ENCODE results near the gene GPR146.
"Not testable (repeated sequence)": the region's sequence is repeated elsewhere in the genome, so short reads cannot be mapped to it uniquely, and the experiment has no call there.

The GPR146 gene

DNA sequence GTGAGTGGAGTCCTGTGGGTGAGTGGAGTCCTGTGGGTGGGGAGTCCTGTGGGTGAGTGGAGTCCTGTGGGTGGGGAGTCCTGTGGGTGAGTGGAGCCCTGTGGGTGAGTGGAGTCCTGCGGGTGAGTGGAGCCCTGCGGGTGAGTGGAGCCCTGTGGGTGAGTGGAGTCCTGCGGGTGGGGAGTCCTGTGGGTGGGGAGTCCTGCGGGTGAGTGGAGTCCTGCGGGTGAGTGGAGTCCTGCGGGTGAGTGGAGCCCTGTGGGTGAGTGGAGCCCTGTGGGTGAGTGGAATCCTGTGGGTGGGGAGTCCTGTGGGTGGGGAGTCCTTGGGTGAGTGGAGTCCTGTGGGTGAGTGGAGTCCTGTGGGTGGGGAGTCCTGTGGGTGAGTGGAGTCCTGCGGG, 41.9 kb upstream of the GPR146 start:
- H3K27me3 ChIP-seq (ENCODE audit: control insufficient read depth, insufficient read depth, low read length); H3K9me3 ChIP-seq (ENCODE audit: control insufficient read depth, low read length); H3K9ac ChIP-seq (ENCODE audit: low read length); H3K4me1 ChIP-seq (ENCODE audit: control insufficient read depth, insufficient read depth, low read length); H3K36me3 ChIP-seq (ENCODE audit: control insufficient read depth, insufficient read depth, low read length); H3K4me3 ChIP-seq (ENCODE audit: low read length): not testable (repeated sequence)

DNA sequence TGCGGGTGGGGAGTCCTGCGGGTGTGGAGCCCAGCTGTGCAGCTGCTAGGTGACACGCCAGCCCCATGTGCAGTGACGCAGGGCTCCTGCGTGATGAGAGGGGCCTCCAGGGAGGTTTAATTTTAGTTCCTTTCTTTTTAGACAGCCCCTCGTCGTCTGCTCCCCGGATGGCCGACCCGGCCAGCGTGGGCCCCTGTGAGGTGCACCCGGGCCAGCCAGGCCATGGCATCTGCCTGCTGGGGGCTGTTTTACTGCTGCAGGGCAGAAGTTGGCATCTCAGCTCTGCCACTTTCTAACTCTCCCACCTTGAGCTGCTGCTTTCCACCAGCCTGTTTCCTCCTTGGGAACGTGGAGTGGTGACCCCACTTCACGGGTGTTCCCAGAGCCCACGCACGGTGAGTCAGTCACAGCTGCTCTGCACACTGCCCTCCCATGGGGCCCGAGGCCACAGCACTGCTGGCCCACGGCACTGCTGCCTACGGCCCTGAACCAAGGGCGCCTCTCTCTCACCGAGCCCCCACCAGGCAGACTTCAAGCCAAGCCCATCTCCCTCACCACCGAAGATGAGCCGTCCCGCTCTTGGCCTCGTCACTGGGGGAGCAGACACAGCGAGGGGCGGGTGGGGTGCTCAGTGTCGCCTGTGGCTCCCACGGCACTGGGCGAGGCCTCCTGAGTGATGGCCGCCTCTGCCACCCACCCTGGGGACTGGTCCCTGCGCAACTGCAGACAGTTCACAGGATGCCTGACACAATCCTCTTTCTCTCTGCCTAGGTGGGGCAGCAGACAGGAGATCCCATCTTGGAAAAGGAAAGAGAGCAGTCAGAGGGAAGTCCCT, 40.1 kb upstream of the GPR146 start:
- H3K9me3 ChIP-seq (ENCODE audit: control insufficient read depth, low read length): no peaks in the 10 kb centered on the region
- H3K36me3 ChIP-seq (ENCODE audit: control insufficient read depth, insufficient read depth, low read length): no peaks in the 10 kb centered on the region

DNA sequence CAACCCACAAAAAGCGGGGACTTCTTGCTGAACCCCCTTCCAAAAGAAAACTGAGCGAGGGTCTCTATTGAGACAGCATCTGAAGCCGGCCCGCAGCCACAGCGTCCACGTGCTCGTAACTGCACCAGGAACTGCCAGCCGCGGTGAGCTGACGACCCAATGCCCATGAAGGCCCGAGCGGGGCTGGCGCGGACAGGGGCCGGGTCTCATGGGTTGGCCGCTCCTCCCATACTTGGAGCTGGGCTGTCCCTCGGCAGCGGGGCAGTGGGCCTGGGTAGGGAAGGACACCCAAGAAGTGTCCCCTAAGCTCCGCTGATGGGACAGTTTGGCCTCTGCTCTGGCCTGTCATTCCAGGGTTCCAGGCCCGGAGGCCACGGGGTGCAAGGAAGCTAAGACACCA, 39.0 kb upstream of the GPR146 start:
- Histone ChIP-seq H3K4me3 (ENCODE audit: low read length) (no peak overlapping the region), H3K36me3 (ENCODE audit: control insufficient read depth, insufficient read depth, low read length) (no peaks in the 10 kb centered on the region), H3K27me3 (ENCODE audit: control insufficient read depth, insufficient read depth, low read length) (no peaks in the 10 kb centered on the region), H3K9ac (ENCODE audit: low read length) (no peak overlapping the region), H3K4me1 (ENCODE audit: control insufficient read depth, insufficient read depth, low read length) (peaks cover 5% of the 10 kb centered on the region), H3K9me3 (ENCODE audit: control insufficient read depth, low read length) (no peaks in the 10 kb centered on the region)

More for the DNA sequence above, 40.1 kb upstream of the GPR146 start:
- Histone ChIP-seq H3K9ac (ENCODE audit: low read length) (no peak overlapping the region), H3K4me1 (ENCODE audit: control insufficient read depth, insufficient read depth, low read length) (peaks cover 5% of the 10 kb centered on the region), H3K4me3 (ENCODE audit: low read length) (no peak overlapping the region), H3K27me3 (ENCODE audit: control insufficient read depth, insufficient read depth, low read length) (no peaks in the 10 kb centered on the region)

DNA sequence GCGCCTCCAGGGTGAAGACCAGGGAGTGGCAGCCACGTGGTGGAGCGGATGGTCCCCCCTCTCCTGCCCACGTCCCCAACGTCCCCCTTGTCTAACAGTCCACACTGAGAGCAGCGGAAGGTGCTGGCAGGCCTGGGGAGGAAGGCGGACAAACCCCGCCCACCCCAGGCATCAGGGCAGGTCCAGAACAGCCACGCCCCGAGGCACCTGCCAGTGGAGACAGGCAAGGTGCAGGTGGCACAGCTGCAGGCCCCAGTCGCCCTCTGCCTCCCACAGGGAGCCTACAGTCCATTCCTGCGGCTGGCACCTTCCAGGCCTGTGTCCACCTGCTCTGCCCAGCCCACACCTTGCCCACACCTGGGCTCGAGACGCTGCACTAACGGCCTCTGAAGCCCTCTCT, 36.4 kb upstream of the GPR146 start:
- Histone ChIP-seq H3K4me1 (ENCODE audit: control insufficient read depth, insufficient read depth, low read length) (peaks cover 10% of the 10 kb centered on the region), H3K27me3 (ENCODE audit: control insufficient read depth, insufficient read depth, low read length) (no peaks in the 10 kb centered on the region), H3K36me3 (ENCODE audit: control insufficient read depth, insufficient read depth, low read length) (no peaks in the 10 kb centered on the region), H3K9me3 (ENCODE audit: control insufficient read depth, low read length) (no peaks in the 10 kb centered on the region), H3K4me3 (ENCODE audit: low read length) (no peak overlapping the region), H3K9ac (ENCODE audit: low read length) (no peak overlapping the region)

DNA sequence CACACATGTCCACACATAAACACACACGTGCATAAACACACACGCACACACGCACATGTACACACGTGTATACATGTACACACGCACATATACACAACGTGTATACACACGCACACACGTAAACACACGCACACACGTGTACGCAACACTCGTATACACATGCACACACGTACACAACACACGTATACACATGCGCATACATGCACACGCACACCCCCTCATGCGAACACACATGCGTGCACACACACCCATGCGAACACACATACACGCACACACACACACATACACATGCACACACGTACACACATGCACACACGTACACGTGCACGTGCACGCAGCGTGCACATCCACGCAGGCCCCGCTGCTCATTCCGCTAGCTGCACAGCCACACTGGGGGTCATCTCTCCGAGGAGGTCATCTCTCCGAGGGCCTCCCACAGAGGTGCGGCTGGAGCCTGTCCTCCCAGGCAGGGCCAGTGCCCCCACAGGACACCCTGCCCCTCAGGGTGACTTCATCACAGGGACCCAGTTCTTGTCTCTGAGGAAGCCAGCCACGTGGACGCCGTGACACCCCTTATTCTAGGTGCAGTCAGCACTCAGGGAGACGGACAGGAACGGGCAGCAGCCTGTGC, 35.5 kb upstream of the GPR146 start:
- H3K27me3 ChIP-seq (ENCODE audit: control insufficient read depth, insufficient read depth, low read length): no peaks in the 10 kb centered on the region
- H3K4me1 ChIP-seq (ENCODE audit: control insufficient read depth, insufficient read depth, low read length): peaks cover 10% of the 10 kb centered on the region
- H3K4me3 ChIP-seq (ENCODE audit: low read length): no peak overlapping the region
- H3K9ac ChIP-seq (ENCODE audit: low read length): no peak overlapping the region
- no peaks in the 10 kb centered on the region for H3K9me3 ChIP-seq (ENCODE audit: control insufficient read depth, low read length)
- no peaks in the 10 kb centered on the region for H3K36me3 ChIP-seq (ENCODE audit: control insufficient read depth, insufficient read depth, low read length)

DNA sequence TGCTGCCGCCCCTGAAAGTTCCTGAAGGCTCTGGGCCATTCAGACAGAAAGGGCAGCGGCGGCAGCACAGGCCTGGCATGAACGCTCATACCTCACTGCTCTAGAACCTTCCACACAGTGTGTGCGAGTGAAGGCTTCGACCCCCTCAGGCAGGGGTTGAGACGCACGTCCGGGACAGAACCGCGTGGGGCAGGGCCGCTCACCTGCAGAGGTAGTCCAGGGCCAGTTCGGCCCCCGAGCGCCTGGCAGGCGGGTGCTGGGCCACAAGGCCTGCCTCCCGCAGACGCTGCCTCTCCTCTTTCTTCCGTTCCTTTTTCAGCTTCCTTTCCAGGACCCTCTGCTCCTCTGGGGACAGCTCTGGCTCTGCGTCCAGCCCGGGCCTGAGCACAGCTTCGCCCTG, 34.6 kb upstream of the GPR146 start:
- no peak overlapping the region for H3K4me3 ChIP-seq (ENCODE audit: low read length)
- H3K9ac ChIP-seq (ENCODE audit: low read length): no peak overlapping the region
- H3K9me3 ChIP-seq (ENCODE audit: control insufficient read depth, low read length): no peaks in the 10 kb centered on the region
- no peaks in the 10 kb centered on the region for H3K36me3 ChIP-seq (ENCODE audit: control insufficient read depth, insufficient read depth, low read length)
- no peaks in the 10 kb centered on the region for H3K27me3 ChIP-seq (ENCODE audit: control insufficient read depth, insufficient read depth, low read length)
- H3K4me1 ChIP-seq (ENCODE audit: control insufficient read depth, insufficient read depth, low read length): peaks cover 10% of the 10 kb centered on the region

DNA sequence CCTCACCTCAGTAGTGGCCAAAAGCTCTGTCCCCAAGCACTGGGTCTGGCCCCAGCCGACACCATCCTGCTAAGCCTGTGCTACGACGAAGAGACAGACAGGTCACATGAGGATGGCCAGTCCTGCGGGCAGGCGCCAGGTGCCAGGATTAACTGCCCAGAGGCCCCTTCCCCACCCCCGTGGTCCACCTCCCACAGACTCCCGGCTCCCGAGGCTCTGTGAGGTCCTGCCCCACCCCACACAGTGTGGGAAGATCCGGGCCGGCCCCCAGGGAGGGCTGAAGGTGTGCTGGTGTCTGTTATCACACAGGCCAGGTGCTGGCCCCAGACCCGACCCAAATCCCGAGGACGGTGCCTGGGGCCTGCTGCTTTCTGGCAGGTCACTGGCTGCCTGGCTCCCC, 34.1 kb upstream of the GPR146 start:
- no peaks in the 10 kb centered on the region for H3K27me3 ChIP-seq (ENCODE audit: control insufficient read depth, insufficient read depth, low read length)
- H3K9ac ChIP-seq (ENCODE audit: low read length): no peak overlapping the region
- H3K36me3 ChIP-seq (ENCODE audit: control insufficient read depth, insufficient read depth, low read length): no peaks in the 10 kb centered on the region
- peaks cover 10% of the 10 kb centered on the region for H3K4me1 ChIP-seq (ENCODE audit: control insufficient read depth, insufficient read depth, low read length)
- no peaks in the 10 kb centered on the region for H3K9me3 ChIP-seq (ENCODE audit: control insufficient read depth, low read length)
- H3K4me3 ChIP-seq (ENCODE audit: low read length): no peak overlapping the region

DNA sequence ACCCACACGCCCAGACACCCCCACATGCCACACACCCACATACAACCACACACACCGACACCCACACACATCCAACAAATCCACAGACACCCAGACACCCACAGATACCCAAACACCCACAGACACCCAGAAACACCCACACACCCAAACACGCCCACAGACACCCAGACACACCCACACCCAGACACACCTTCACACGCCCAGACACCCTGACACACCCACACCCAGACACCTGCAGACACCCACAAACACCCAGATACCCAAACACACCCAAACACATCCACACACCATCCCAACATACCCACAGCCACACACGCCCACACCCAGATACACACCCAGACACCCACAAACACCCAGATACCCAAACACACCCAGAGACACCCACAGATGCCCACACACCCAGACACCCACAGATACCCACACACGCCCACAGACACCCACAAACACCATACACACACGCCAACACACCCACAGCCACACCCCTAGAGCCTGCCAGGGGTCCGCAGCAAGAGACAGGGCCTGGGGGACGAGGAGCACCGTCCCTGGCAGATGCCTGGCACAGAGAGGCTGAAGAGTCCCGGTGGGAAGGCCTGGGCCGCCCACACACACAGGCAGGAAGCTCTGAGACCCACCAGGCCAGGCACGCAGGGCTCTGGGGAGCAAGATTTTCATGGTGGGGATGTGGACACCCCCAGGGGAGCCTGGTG, 32.9 kb upstream of the GPR146 start:
- peaks cover 10% of the 10 kb centered on the region for H3K4me1 ChIP-seq (ENCODE audit: control insufficient read depth, insufficient read depth, low read length)
- no peaks in the 10 kb centered on the region for H3K36me3 ChIP-seq (ENCODE audit: control insufficient read depth, insufficient read depth, low read length)
- no peak overlapping the region for H3K9ac ChIP-seq (ENCODE audit: low read length)
- H3K27me3 ChIP-seq (ENCODE audit: control insufficient read depth, insufficient read depth, low read length): no peaks in the 10 kb centered on the region
- H3K9me3 ChIP-seq (ENCODE audit: control insufficient read depth, low read length): no peaks in the 10 kb centered on the region
- no peak overlapping the region for H3K4me3 ChIP-seq (ENCODE audit: low read length)

DNA sequence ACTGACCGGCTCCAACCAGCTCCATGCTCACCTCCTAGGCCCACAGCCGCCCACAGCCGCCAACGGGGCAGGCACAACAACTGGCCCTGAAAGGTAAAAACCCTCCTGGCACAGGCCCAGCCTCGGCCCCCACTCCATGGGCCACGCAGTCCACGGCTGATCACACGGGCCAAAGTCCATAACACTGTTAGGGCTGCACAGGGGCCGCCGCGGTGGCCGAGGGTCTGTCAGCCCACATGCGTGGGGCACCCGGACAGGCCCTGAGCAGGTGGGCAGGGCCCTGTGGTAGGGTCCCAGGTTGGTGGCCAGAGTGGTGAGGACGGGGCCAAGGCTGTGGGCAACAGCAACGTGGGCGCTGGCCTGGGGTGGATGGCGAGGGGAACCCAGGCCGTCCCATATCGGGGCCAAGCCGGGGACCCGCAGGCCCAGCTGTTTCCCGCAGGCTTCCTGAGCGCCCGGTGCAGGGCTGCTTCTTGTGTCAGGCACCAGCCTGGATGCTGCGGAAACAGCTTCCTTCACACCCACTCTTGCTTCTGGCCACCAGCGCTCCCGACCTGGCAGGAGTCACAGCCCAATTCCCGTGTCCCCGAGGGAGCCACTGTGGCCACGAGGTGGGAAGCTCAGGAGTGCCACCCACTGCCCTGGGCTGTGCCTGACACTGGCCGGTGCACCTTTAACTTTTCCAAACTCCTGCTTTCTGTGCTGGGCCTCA, 32.2 kb upstream of the GPR146 start:
- Histone ChIP-seq H3K4me3 (ENCODE audit: low read length) (no peak overlapping the region), H3K27me3 (ENCODE audit: control insufficient read depth, insufficient read depth, low read length) (no peaks in the 10 kb centered on the region), H3K9ac (ENCODE audit: low read length) (no peak overlapping the region), H3K4me1 (ENCODE audit: control insufficient read depth, insufficient read depth, low read length) (peaks cover 10% of the 10 kb centered on the region), H3K36me3 (ENCODE audit: control insufficient read depth, insufficient read depth, low read length) (no peaks in the 10 kb centered on the region), H3K9me3 (ENCODE audit: control insufficient read depth, low read length) (no peaks in the 10 kb centered on the region)

DNA sequence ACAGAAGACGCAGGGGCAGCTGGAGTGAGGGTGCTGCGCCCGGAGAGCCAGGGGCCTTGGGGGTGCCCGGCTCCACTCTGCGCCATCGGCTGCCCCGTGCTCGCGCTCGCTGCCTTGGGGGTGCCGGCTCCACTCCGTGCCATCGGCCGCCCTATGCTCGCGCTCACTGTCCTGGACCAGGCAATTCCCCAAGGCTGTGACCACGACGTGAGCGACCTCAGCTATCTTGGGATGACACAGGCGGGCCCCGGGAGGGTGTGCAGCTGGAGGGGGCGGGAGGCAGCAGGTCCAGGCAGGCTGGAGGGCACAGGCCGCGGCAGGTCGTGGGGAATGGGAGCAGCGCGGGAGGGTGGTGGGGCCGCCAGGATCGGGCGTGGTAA, 31.6 kb upstream of the GPR146 start:
- H3K4me3 ChIP-seq (ENCODE audit: low read length): no peak overlapping the region
- peaks cover 10% of the 10 kb centered on the region for H3K4me1 ChIP-seq (ENCODE audit: control insufficient read depth, insufficient read depth, low read length)
- H3K9ac ChIP-seq (ENCODE audit: low read length): no peak overlapping the region
- no peaks in the 10 kb centered on the region for H3K9me3 ChIP-seq (ENCODE audit: control insufficient read depth, low read length)
- no peaks in the 10 kb centered on the region for H3K27me3 ChIP-seq (ENCODE audit: control insufficient read depth, insufficient read depth, low read length)
- no peaks in the 10 kb centered on the region for H3K36me3 ChIP-seq (ENCODE audit: control insufficient read depth, insufficient read depth, low read length)

DNA sequence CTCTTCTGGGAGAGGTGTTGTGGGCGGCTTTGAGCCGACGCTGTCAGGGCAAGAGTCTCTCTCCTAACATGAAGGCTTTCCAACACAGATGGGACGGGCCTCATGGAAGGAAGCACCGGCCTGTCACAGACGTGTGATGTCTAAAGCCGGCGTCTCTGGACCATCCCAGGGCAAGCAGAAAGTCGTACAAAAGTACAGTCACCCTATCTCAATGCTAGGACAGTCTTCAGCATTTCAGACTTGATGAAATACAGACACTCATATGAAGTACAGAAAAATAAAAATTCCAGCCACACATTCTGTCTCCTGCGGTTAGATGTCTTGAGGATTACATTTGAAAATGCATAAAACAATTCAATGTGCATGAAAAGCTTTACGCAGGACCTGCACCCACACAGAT, 30.8 kb upstream of the GPR146 start:
- Histone ChIP-seq H3K27me3 (ENCODE audit: control insufficient read depth, insufficient read depth, low read length) (no peaks in the 10 kb centered on the region), H3K4me1 (ENCODE audit: control insufficient read depth, insufficient read depth, low read length) (peaks cover 5% of the 10 kb centered on the region), H3K9me3 (ENCODE audit: control insufficient read depth, low read length) (no peaks in the 10 kb centered on the region), H3K36me3 (ENCODE audit: control insufficient read depth, insufficient read depth, low read length) (no peaks in the 10 kb centered on the region), H3K4me3 (ENCODE audit: low read length) (no peak overlapping the region), H3K9ac (ENCODE audit: low read length) (no peak overlapping the region)

DNA sequence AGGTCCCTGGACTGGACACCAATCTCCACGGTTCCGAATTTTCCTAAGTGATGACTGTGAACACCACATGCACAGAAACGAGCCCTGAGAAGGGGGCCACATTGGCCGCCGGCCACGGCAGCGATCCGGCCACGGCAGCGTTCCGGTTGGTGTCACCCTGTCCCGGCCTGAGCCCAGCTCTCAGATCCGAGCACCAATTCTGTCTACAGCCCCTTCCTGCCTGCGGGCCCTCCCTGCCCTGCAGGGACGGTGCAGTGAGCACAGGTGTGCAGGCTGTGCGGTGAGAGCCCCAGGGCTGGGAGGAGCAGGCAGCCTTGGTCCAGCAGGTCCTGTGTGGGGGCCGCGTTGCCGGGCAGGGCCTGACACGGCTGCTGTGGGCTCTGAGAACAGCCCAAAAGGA, 29.7 kb upstream of the GPR146 start:
- H3K4me1 ChIP-seq (ENCODE audit: control insufficient read depth, insufficient read depth, low read length): peaks cover 5% of the 10 kb centered on the region
- no peaks in the 10 kb centered on the region for H3K36me3 ChIP-seq (ENCODE audit: control insufficient read depth, insufficient read depth, low read length)
- H3K9ac ChIP-seq (ENCODE audit: low read length): no peak overlapping the region
- no peaks in the 10 kb centered on the region for H3K9me3 ChIP-seq (ENCODE audit: control insufficient read depth, low read length)
- no peaks in the 10 kb centered on the region for H3K27me3 ChIP-seq (ENCODE audit: control insufficient read depth, insufficient read depth, low read length)
- H3K4me3 ChIP-seq (ENCODE audit: low read length): no peak overlapping the region

Data from mucosa of stomach (tissue), 1 donor.